SK-N-SH treated with all-trans-retinoic acid at 6 μM for 48 hours (cell line): ENCODE measurements around the gene IQCK.

Experiments
- CSRNP3 ChIP-seq: fragments of 250-450 bp; sonication (Bioruptor Pico); IDR thresholded peaks from 2 replicates; pipeline ENCODE4 v1.5.1; 2021; ENCODE audit warnings: mild to moderate bottlenecking, moderate library complexity
- SNAI2 ChIP-seq: fragments of 250-450 bp; sonication (Bioruptor Pico); IDR thresholded peaks from 2 replicates; pipeline ENCODE4 v1.5.0; 2020; ENCODE audit warnings: mild to moderate bottlenecking, moderate library complexity
- ZFP30 ChIP-seq: fragments of 450-650 bp; formaldehyde crosslinking; IDR thresholded peaks from 2 replicates; pipeline ENCODE4 v1.5.0; 2022; ENCODE audit warnings: mild to moderate bottlenecking, moderate library complexity
- ZNF70 ChIP-seq: fragments of 450-650 bp; formaldehyde crosslinking; IDR thresholded peaks from 2 replicates; pipeline ENCODE4 v1.5.0; 2020; ENCODE audit warnings: mild to moderate bottlenecking, moderate library complexity

- TF ChIP-seq SNAI2 (CRISPR knock-in tag) (no peak), ZNF70 (CRISPR knock-in tag) (no peak), ZFP30 (CRISPR knock-in tag) (no peak), CSRNP3 (CRISPR knock-in tag) (no peak)
Observed at GRCh38 chr16:19841184-19841583, 123.1 kb downstream of the IQCK start.
